PFSK-1 (cell line): Measurements from ENCODE around the gene AFAP1L1.

Experiments used
- REST ChIP-seq, 2 experiments: IDR thresholded peaks; 2 replicates each; pipeline versions ENCODE4 v1.6.1 to v1.8.0; 2011 to 2012; ENCODE audit warnings: low read depth in 2 of 2, low read length in 2 of 2, control low read depth in 1 of 2, inconsistent platforms in 1 of 2, mild to moderate bottlenecking in 1 of 2, moderate library complexity in 1 of 2; ENCODE audit not compliant: insufficient read depth in 1 of 2
- TAF1 ChIP-seq: IDR thresholded peaks from 2 replicates; pipeline ENCODE4 v1.6.1; 2012; ENCODE audit warnings: low read length, control low read depth, borderline replicate concordance; ENCODE audit not compliant: insufficient read depth

- TF ChIP-seq TAF1 = no peak
- no peak for TF ChIP-seq REST (IDR thresholded peaks at IDR 0.05; ENCODE audit: insufficient read depth in 1 of 2, low read depth in 2 of 2, low read length in 2 of 2)
Observed at GRCh38 chr5:149310488-149310887, 38.8 kb downstream of the AFAP1L1 start.
